C1 segment of cervical spinal cord (tissue), 14 donors: ENCODE results near the gene INPP5E.

ENCODE experiments used
- DNase-seq, 14 donors: peaks; one replicate each; lab custom pipeline; 2025; lab: John Stamatoyannopoulos, UW

INPP5E gene

GRCh38 chr9:136405481-136405880, 34.2 kb downstream of the INPP5E start:
- no peak for DNase-seq

- DNase-seq, result no peak
These were observed 34.9 kb downstream of the INPP5E start for GRCh38 chr9:136404801-136405136.

- no peak for DNase-seq
These were observed 35.5 kb downstream of the INPP5E start for GRCh38 chr9:136403915-136404800.

GRCh38 chr9:136403538-136403914, 36.1 kb downstream of the INPP5E start:
- DNase-seq, result no peak

- no peak for DNase-seq
These were observed 37.6 kb downstream of the INPP5E start for GRCh38 chr9:136402067-136402466.

- no peak for DNase-seq
These were observed 38.3 kb downstream of the INPP5E start for GRCh38 chr9:136401173-136401922.

- DNase-seq, result peak in 13 of 14 donors; percentile 10 to 88 (median 68)
These were observed 39.4 kb downstream of the INPP5E start, which contains the start of gene SNAPC4 for GRCh38 chr9:136400038-136400834. Gene SNAPC4, minus strand, starts transcription at chr9:136400170. Its CDS starts 1,742 bp downstream, at chr9:136398428.

GRCh38 chr9:136399176-136400037, 40.2 kb downstream of the INPP5E start:
- DNase-seq, result peak in 1 of 14 donors; percentile 43

GRCh38 chr9:136398286-136398685, 41.4 kb downstream of the INPP5E start:
- DNase-seq, result no peak

- DNase-seq, result no peak
These were observed 42.0 kb downstream of the INPP5E start for GRCh38 chr9:136397643-136398042.

GRCh38 chr9:136396219-136396515, 43.5 kb downstream of the INPP5E start:
- no peak for DNase-seq

GRCh38 chr9:136395345-136396218, 44.1 kb downstream of the INPP5E start:
- no peak for DNase-seq

GRCh38 chr9:136395020-136395340, 44.7 kb downstream of the INPP5E start:
- DNase-seq, result no peak

GRCh38 chr9:136394312-136395019, 45.2 kb downstream of the INPP5E start:
- no peak for DNase-seq

- no peak for DNase-seq
These were observed 46.1 kb downstream of the INPP5E start for GRCh38 chr9:136393531-136393930.

GRCh38 chr9:136392538-136393449, 46.9 kb downstream of the INPP5E start:
- no peak for DNase-seq

- DNase-seq, result no peak
These were observed 47.7 kb downstream of the INPP5E start for GRCh38 chr9:136391737-136392537.

- no peak for DNase-seq
These were observed 50.2 kb downstream of the INPP5E start for GRCh38 chr9:136389396-136389795.
